ENCODE data around the gene CDCA5. TPM values are rescaled to one million over a fixed set of nuclear protein-coding genes. Genes with fewer than 3 reads are reported as not detected.

CDCA5 gene
- total RNA-seq, 1 experiment from 2014 or later, result 94.8 TPM

DNA sequence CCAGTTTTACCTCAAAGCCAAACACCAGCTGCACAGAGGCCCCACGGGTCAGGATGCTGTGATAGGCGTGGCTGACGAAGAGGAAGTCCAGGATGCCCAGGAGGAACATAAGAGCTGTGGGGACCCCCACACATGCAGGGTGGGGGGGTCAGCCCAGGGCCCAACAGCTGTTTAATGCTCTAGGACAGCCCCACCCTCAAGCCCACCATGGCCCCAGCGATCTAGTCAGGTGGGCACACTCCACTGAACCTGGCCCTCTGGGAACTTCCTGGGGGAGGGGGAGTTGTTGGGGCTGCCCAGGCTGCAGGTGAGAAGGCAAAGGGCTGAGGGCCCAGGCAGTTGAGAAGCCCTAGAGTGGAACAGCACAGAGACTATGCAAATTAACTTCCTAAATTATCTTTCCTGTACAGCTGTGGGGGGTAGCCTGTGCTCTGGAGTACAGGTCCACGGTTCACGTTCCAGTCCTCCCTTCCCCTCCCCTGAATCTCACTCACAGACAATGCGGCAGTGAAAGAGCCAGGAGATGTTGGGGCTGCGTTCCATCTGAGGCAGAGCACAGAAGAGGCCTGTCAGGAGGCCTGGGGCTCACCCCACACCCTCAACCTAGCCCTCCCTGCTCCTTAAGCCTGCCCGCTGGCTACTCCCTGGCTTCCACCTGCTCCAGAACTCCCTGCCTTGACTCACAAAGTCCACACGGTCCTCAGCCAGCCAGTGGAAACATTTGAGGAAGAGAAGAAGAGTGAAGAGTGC, 48.6 kb upstream of the CDCA5 start:
- no peaks in the 10 kb centered on the region for H3K79me2 ChIP-seq (ENCODE audit: insufficient read depth, low read length)
- H3K9me3 Mint-ChIP-seq, result no peaks in the 10 kb centered on the region; a peak in 1 of 5 replicates
- H2BK5ac ChIP-seq (ENCODE audit: insufficient read length, low read length), result no peak overlapping the region
- no peak overlapping the region for H2BK15ac ChIP-seq (ENCODE audit: low read depth, low read length)
- WGBS (ENCODE audit: extremely low coverage, insufficient read length, low lambda C conversion rate), result no CpG with 5 or more reads among the region's 10 CpGs
- H4K5ac ChIP-seq (ENCODE audit: insufficient read length, low read depth, low read length), result no peak overlapping the region
- H4K20me1 ChIP-seq (ENCODE audit: control insufficient read depth, insufficient read depth, insufficient read length), result no peaks in the 10 kb centered on the region
- H3K4me1 ChIP-seq (ENCODE audit: insufficient read depth, low read length), result no peaks in the 10 kb centered on the region
- no peaks in the 10 kb centered on the region for H3K27me3 Mint-ChIP-seq (ENCODE audit: low read depth)
- H2AK5ac ChIP-seq (ENCODE audit: insufficient read length, low read length), result no peak overlapping the region
- H3K36me3 Mint-ChIP-seq (ENCODE audit: insufficient read depth in 1 of 3, low read depth in 3 of 3), result peaks cover 5 to 36% (median 32%) of the 10 kb centered on the region in 3 experiments; a peak in 6 of 7 replicates
- H3K9me3 ChIP-seq (ENCODE audit: control insufficient read depth, low read depth, low read length), result no peaks in the 10 kb centered on the region
- no peak overlapping the region for H2BK120ac ChIP-seq (ENCODE audit: low read depth, low read length, poor library complexity, severe bottlenecking)
- H2AFZ ChIP-seq (ENCODE audit: low read length), result no peak overlapping the region
- no peak overlapping the region for H3K14ac ChIP-seq (ENCODE audit: insufficient read depth, low read length)
- no peak overlapping the region for H2BK20ac ChIP-seq (ENCODE audit: low read depth, low read length, poor library complexity, severe bottlenecking)
- peak overlapping the region in 2 of 3 experiments; percentile 83 to 100; a peak in 2 of 7 replicates for H3K27ac Mint-ChIP-seq
- no peak overlapping the region for H3K18ac ChIP-seq (ENCODE audit: insufficient read length, low read depth, low read length)
- H3K23me2 ChIP-seq (ENCODE audit: insufficient read length, low read depth, low read length, poor library complexity, severe bottlenecking), result peaks cover 14% of the 10 kb centered on the region
- H3K23ac ChIP-seq (ENCODE audit: insufficient read length, low read depth, low read length), result no peak overlapping the region
- H3K4me1 Mint-ChIP-seq, result peaks cover 19 to 23% of the 10 kb centered on the region in 2 experiments
- no peak overlapping the region for H3K4me2 ChIP-seq (ENCODE audit: insufficient read depth, insufficient read length, low read length)
- no peak for DNase-seq
- no peak for TF ChIP-seq CTCF (conservative IDR thresholded peaks at IDR 0.05)
- no peak overlapping the region for H2BK12ac ChIP-seq (ENCODE audit: insufficient read length, low read depth, low read length)
- H4K91ac ChIP-seq (ENCODE audit: insufficient read length, low read depth, low read length), result no peak overlapping the region
- no peaks in the 10 kb centered on the region for H3K27me3 ChIP-seq (ENCODE audit: insufficient read depth, low read length)
- peak overlapping the region; percentile 93 to 95; a peak in 3 of 5 replicates for H3K4me3 Mint-ChIP-seq
- no peaks in the 10 kb centered on the region for H3K79me1 ChIP-seq (ENCODE audit: insufficient read depth, low read depth, low read length, poor library complexity, severe bottlenecking)
- H3K4ac ChIP-seq (ENCODE audit: low read depth, low read length), result no peak overlapping the region
- H3K9ac ChIP-seq (ENCODE audit: extremely low read depth, insufficient read length, low read length), result no peak overlapping the region
- H3K56ac ChIP-seq (ENCODE audit: insufficient read length, low read depth, low read length), result no peak overlapping the region
- no peak overlapping the region for H3K27ac ChIP-seq (ENCODE audit: insufficient read length, low read depth, low read length)
- H4K8ac ChIP-seq (replicated peaks; ENCODE audit: insufficient read length, low read depth, low read length), result no peak overlapping the region
- H3T11ph ChIP-seq (ENCODE audit: low read length), result no peak overlapping the region

Data from H9 (cell line).